Naive thymus-derived CD8-positive, alpha-beta T cell (primary cell): ENCODE data around the gene SRSF8. TPM values are rescaled to one million over a fixed set of nuclear protein-coding genes. Genes with fewer than 3 reads are reported as not detected.

Experiments
- polyA plus RNA-seq, 3 donors: library from polyadenylated mRNA; unstranded; fragments of 300-500 nt; fragmentation: Illumina TruSeq; gene quantifications; one replicate each; pipeline ENCODE4 v1.2.3, GENCODE V29; 2021
- total RNA-seq, 8 experiments: library from RNA in 2 of 8; stranded (reverse) in 2 of 8; gene quantifications; one replicate each; pipeline ENCODE4 v1.2.3 and lab custom pipeline; 2021 to 2026

Gene SRSF8
- total and polyA plus RNA-seq, 5 experiments from 2014 or later: 94.1 to 125 (median 106) TPM

Other genes starting within 250 kb of the SRSF8 start
- gene CWC15, start 93.4 kb upstream of the SRSF8 start, total RNA-seq: 10 to 100 TPM; 88.0 to 90.0 TPM
- 10 to 100 TPM; 47.6 to 61.3 (median 51.5) TPM for gene CWC15, start 93.4 kb upstream of the SRSF8 start, polyA plus RNA-seq
- 1 to 10 TPM in 1 of 2 experiments, under 1 TPM in 1; 0.69 to 1.2 TPM for gene KDM4D, start 93.2 kb upstream of the SRSF8 start, total RNA-seq
- under 1 TPM; 0.13 to 0.24 (median 0.17) TPM for gene KDM4D, start 93.2 kb upstream of the SRSF8 start, polyA plus RNA-seq
- gene KDM4E, start 41.7 kb upstream of the SRSF8 start, total RNA-seq: not detected
- not detected for gene KDM4E, start 41.7 kb upstream of the SRSF8 start, polyA plus RNA-seq
- gene KDM4F, start 17.5 kb upstream of the SRSF8 start, total RNA-seq: not detected
- not detected for gene KDM4F, start 17.5 kb upstream of the SRSF8 start, polyA plus RNA-seq
- gene ENDOD1, start 22.9 kb downstream of the SRSF8 start, total RNA-seq: 10 to 100 TPM; 10.2 TPM
- gene ENDOD1, start 22.9 kb downstream of the SRSF8 start, polyA plus RNA-seq: 10 to 100 TPM in 1 of 3 donors, 1 to 10 TPM in 2; 3.9 to 10.1 (median 6.9) TPM
- 10 to 100 TPM; 85.4 to 86.2 TPM for gene SESN3, start 164.3 kb downstream of the SRSF8 start, total RNA-seq
- gene SESN3, start 164.3 kb downstream of the SRSF8 start, polyA plus RNA-seq: 1 to 10 TPM; 1.3 to 1.8 (median 1.7) TPM